Spleen (tissue), 11 donors: Measurements from ENCODE around the gene LSAMP. TPM values are rescaled to one million over a fixed set of nuclear protein-coding genes. Genes with fewer than 3 reads are reported as not detected.

Experiments used
- DNase-seq: peaks from one replicate; pipeline ENCODE4 v3.0.0-alpha.2; 2020
- H3K27ac ChIP-seq, 8 donors: fragments of 200-600 bp; sonication (generic) in 7 of 8; 1 replicate in 4 of 8; 2 replicates in 4 of 8; pipeline versions ENCODE4 v1.5.0 to v1.8.0; 2016 to 2021; ENCODE audit warnings: inconsistent platforms in 4 of 8, mild to moderate bottlenecking in 4 of 8, moderate library complexity in 1 of 8
- H3K27me3 ChIP-seq, 7 donors: fragments of 200-600 bp; sonication (generic) in 6 of 7; replicated peaks in 1 of 7; 1 replicate in 4 of 7; 2 replicates in 3 of 7; pipeline versions ENCODE4 v1.5.0 to v1.8.0; 2016 to 2021; ENCODE audit warnings: inconsistent platforms in 3 of 7, mild to moderate bottlenecking in 1 of 7
- H3K36me3 ChIP-seq, 6 donors: fragments of 200-600 bp; sonication (generic) in 5 of 6; 1 replicate in 4 of 6; 2 replicates in 2 of 6; pipeline versions ENCODE4 v1.5.0 to v1.8.0; 2016 to 2021; ENCODE audit warnings: inconsistent platforms in 2 of 6
- H3K4me1 ChIP-seq, 6 donors: fragments of 200-600 bp; sonication (generic) in 5 of 6; 1 replicate in 3 of 6; 2 replicates in 3 of 6; pipeline versions ENCODE4 v1.5.0 to v1.8.0; 2016 to 2021; ENCODE audit warnings: inconsistent platforms in 3 of 6
- H3K4me3 ChIP-seq, 8 donors: fragments of 200-600 bp; sonication (generic) in 7 of 8; 1 replicate in 4 of 8; 2 replicates in 4 of 8; pipeline versions ENCODE4 v1.5.0 to v1.8.0; 2016 to 2021; ENCODE audit warnings: inconsistent platforms in 4 of 8, mild to moderate bottlenecking in 4 of 8, moderate library complexity in 2 of 8
- H3K9me3 ChIP-seq, 8 donors: fragments of 200-600 bp; sonication (generic) in 7 of 8; 1 replicate in 4 of 8; 2 replicates in 4 of 8; pipeline versions ENCODE4 v1.5.0 to v1.8.0; 2016 to 2021; ENCODE audit warnings: inconsistent platforms in 4 of 8
- POLR2A ChIP-seq, 3 donors: fragments of 450-650 bp; IDR thresholded peaks; one replicate each; pipeline ENCODE4 v1.5.1; 2017; ENCODE audit warnings: antibody characterized with exemption in 3 of 3, mild to moderate bottlenecking in 1 of 3
- POLR2AphosphoS5 ChIP-seq, 3 donors: sonication (generic); formaldehyde crosslinking; IDR thresholded peaks; one replicate each; pipeline ENCODE4 v1.5.1; 2017; ENCODE audit warnings: antibody characterized with exemption in 3 of 3
- WGBS, 5 donors: extraction: QIAGEN DNeasy Blood & Tissue Kit in 3 of 5; methylation state at CpG; one replicate each; pipeline versions ENCODE4 v1.1.5 to v1.1.7; 2013 to 2018; 5-methylcytosine and 5-hydroxymethylcytosine counted together
- intact Hi-C: fragments of 100-400 bp; cut with DNase I; formaldehyde crosslinking; loops from one replicate; pipeline ENCODE4 v1.15.0; 2023; ENCODE audit warnings: low total_unique reads
- polyA plus RNA-seq, 3 donors: library from polyadenylated mRNA; stranded (reverse); fragments of 200-250 nt; gene quantifications; one replicate each; pipeline ENCODE4 v1.2.1, GENCODE V29; 2013
- total RNA-seq, 7 donors: library from RNA; depleted of rRNA in 3 of 7; stranded (reverse); fragments of >200 nt in 3 of 7; fragmentation: NEBNext Ultra II Directional in 4 of 7; extraction: Animal tissue kit (Norgen Biotek cat#: 25700) in 4 of 7; gene quantifications; one replicate each; pipeline versions ENCODE4 v1.1.0 to v1.2.1, GENCODE V29; 2016 to 2021
- TF ChIP-seq, protein P1 (sequence below), 11 experiments: fragments of 200-600 bp in 7 of 11; fragments of 450-650 bp in 4 of 11; sonication (generic) in 4 of 11; IDR thresholded peaks in 8 of 11; conservative IDR thresholded peaks in 3 of 11; 1 replicate in 7 of 11; 2 replicates in 4 of 11; pipeline versions ENCODE4 v1.4.0 to v1.8.0; 2016 to 2021; ENCODE audit warnings: antibody characterized with exemption in 11 of 11, inconsistent platforms in 4 of 11, mild to moderate bottlenecking in 1 of 11
- donor health status: healthy with polysubstance abuse.
- donor health status: DM: no; HTN: no; CAD: no; lungs with moderate emphysema.
- donor health status: DM: no; HTN: no; CAD: no.
- donor health status: Bipolar disorder and iron deficiency.
- donor health status: healthy.
- donor health status: DM: no; HTN: no; CAD: no.
- donor health status: DM: yes; HTN: yes; CAD: no.

LSAMP gene
- total and polyA plus RNA-seq, 10 donors: 0.45 to 6.8 (median 1.3) TPM

DNA sequence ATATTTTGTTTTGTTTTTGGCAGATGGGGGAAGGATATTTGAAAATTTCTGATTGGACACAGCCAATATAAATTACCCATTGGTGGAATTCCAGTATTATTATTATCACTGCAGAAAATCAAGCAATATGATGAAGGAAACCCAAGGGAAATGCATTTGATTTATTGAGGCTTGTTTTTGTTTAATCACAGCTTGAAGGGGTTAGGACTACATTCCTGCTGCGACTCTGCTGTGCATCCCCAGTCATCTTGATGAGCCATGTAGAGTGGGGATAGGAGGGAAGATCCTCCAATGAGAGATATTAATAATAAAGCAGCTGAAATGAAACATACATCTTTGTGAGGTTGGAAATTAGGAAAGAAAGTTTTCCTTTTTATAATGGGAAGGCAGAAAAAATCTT, 613.4 kb downstream of the LSAMP start:
- Histone ChIP-seq H3K9me3 (no peaks in the 10 kb centered on the region), H3K27me3 (no peaks in the 10 kb centered on the region), H3K4me1 (peaks cover 0 to 4% (median 0%) of the 10 kb centered on the region in 6 donors), H3K27ac (no peak overlapping the region), H3K36me3 (no peaks in the 10 kb centered on the region), H3K4me3 (no peak overlapping the region)
- DNase-seq: no peak
- intact Hi-C loops: no loop called here
- TF ChIP-seq POLR2AphosphoS5 (IDR thresholded peaks at IDR 0.05): no peak
- TF ChIP-seq, protein P1, sequence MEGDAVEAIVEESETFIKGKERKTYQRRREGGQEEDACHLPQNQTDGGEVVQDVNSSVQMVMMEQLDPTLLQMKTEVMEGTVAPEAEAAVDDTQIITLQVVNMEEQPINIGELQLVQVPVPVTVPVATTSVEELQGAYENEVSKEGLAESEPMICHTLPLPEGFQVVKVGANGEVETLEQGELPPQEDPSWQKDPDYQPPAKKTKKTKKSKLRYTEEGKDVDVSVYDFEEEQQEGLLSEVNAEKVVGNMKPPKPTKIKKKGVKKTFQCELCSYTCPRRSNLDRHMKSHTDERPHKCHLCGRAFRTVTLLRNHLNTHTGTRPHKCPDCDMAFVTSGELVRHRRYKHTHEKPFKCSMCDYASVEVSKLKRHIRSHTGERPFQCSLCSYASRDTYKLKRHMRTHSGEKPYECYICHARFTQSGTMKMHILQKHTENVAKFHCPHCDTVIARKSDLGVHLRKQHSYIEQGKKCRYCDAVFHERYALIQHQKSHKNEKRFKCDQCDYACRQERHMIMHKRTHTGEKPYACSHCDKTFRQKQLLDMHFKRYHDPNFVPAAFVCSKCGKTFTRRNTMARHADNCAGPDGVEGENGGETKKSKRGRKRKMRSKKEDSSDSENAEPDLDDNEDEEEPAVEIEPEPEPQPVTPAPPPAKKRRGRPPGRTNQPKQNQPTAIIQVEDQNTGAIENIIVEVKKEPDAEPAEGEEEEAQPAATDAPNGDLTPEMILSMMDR (IDR thresholded peaks at IDR 0.05 in 8 of 11, conservative IDR thresholded peaks at IDR 0.05 in 3 of 11): no peak
- TF ChIP-seq POLR2A (IDR thresholded peaks at IDR 0.05): no peak
- WGBS, 5 donors: 74 to 84% (median 84%) methylated on average over 1 of the region's 1 CpG

DNA sequence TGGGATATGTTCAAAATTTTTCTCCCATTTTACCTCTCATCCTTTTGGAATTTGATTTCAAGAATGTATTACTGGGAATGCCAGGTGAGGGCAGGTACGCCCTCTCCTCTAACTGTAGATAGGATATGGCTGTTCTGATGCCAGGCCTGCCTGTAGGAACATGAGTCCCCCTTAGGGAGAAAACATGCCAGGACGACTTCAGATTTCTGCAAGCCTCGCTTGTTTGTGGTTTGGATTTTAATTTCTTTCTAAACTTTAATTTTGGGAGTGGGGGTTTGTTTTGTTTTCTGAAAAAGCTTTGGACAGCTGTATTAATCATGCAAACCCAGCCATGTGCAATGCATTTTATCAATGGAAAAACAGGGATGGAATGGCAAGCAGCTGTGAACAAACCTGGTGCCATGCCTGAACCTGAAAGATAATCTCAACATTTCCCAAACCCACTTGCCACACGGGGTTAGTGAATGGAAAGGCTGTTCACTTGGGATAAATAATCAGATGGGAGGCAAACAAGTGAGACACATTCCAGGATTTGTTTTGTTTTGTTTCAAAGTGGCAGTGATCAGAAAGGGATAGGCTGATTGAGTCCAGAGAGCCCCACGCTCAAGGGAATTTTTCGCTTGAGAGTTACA, 614.4 kb downstream of the LSAMP start:
- H3K4me1 ChIP-seq: peaks cover 0 to 4% (median 0%) of the 10 kb centered on the region in 6 donors
- no peaks in the 10 kb centered on the region for H3K36me3 ChIP-seq
- TF ChIP-seq POLR2AphosphoS5 (IDR thresholded peaks at IDR 0.05) (no peak), POLR2A (IDR thresholded peaks at IDR 0.05) (no peak)
- TF ChIP-seq, protein P1 (IDR thresholded peaks at IDR 0.05 in 8 of 11, conservative IDR thresholded peaks at IDR 0.05 in 3 of 11): no peak
- no peaks in the 10 kb centered on the region for H3K9me3 ChIP-seq
- intact Hi-C loops: no loop called here
- H3K27ac ChIP-seq: no peak overlapping the region
- no peak for DNase-seq
- no peaks in the 10 kb centered on the region for H3K27me3 ChIP-seq
- 84 to 90% (median 84%) methylated on average over 6 of the region's 6 CpGs for WGBS, 5 donors
- no peak overlapping the region for H3K4me3 ChIP-seq

DNA sequence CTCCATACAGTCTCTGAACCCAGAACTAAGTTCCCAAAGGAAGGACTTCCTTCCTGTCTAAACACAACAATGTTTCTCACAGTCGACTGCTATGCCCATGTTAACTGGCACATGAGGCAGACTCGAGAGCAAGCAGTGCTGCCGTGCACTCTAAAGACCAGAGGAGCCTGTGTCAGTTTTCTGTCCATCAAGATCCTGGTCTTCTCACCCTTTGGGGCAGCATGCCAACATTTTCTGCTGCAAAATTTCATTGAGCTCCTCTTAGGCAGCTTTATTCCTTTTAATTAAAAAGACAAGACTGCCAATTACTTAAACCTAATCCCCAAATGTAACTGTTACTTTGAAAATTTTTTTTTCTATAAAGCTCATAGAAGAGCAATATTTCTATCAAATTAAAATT, 616.9 kb downstream of the LSAMP start:
- Histone ChIP-seq H3K4me1 (peaks cover 0 to 3% (median 0%) of the 10 kb centered on the region in 6 donors), H3K9me3 (no peaks in the 10 kb centered on the region), H3K27ac (no peak overlapping the region), H3K4me3 (no peak overlapping the region), H3K27me3 (no peaks in the 10 kb centered on the region), H3K36me3 (no peaks in the 10 kb centered on the region)
- WGBS, 5 donors: 4 to 10% (median 8%) methylated on average over 3 of the region's 3 CpGs
- intact Hi-C loops: no loop called here
- no peak for TF ChIP-seq POLR2A (IDR thresholded peaks at IDR 0.05)
- TF ChIP-seq, protein P1 (IDR thresholded peaks at IDR 0.05 in 8 of 11, conservative IDR thresholded peaks at IDR 0.05 in 3 of 11): no peak
- TF ChIP-seq POLR2AphosphoS5 (IDR thresholded peaks at IDR 0.05): no peak
- no peak for DNase-seq

DNA sequence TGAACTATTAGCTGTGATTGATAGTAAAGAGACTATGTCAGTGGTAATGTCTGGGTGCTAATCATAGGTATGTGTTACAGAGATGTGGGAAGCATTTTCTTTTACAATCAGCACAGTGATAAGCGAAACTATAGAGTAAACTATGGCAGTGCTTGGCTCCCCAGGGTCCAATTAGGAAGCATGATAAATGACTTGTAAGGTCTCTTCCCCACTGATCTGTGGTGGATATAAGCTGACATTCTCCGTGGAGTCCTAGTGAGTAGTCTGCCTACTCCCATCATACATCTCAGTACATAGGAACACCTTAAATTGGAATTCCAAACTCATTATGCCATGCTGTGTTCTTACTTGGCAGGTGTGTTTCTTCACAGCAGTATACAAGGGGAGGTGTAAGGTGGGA, 617.8 kb downstream of the LSAMP start:
- Histone ChIP-seq H3K36me3 (no peaks in the 10 kb centered on the region), H3K4me3 (no peak overlapping the region), H3K27ac (no peak overlapping the region), H3K4me1 (peaks cover 0 to 3% (median 0%) of the 10 kb centered on the region in 6 donors), H3K27me3 (no peaks in the 10 kb centered on the region), H3K9me3 (no peaks in the 10 kb centered on the region)
- intact Hi-C loops: no loop called here
- DNase-seq: no peak
- 75 to 95% (median 91%) methylated on average over 2 of the region's 2 CpGs for WGBS, 5 donors
- TF ChIP-seq POLR2AphosphoS5 (IDR thresholded peaks at IDR 0.05): no peak
- TF ChIP-seq, protein P1 (IDR thresholded peaks at IDR 0.05 in 8 of 11, conservative IDR thresholded peaks at IDR 0.05 in 3 of 11): no peak
- no peak for TF ChIP-seq POLR2A (IDR thresholded peaks at IDR 0.05)
